ENCODE data around the gene MAVS. TPM values are rescaled to one million over a fixed set of nuclear protein-coding genes. Genes with fewer than 3 reads are reported as not detected.

Gene MAVS
- total and polyA plus RNA-seq, 7 donors, result 14.0 to 61.3 (median 49.7) TPM

DNA sequence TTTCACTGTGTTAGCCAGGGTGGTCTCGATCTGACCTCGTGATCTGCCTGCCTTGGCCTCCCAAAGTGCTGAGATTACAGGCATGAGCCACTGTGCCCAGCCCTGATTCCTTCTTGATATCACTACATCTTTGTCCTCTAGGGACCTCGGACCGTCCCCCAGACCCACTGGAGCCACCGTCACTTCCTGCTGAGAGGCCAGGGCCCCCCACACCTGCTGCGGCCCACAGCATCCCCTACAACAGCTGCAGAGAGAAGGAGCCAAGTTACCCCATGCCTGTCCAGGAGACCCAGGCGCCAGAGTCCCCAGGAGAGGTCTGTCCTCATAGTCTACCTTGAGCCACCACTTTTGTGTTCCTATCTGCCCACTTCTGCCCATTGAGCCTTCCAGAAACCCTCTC is 14.6 kb downstream of the MAVS start:
- intact Hi-C loops (cut with DNase I), result no loop called here
- Histone ChIP-seq H3K36me3 (ENCODE audit: insufficient read depth in 1 of 2, low read depth in 1 of 2) (peaks cover 3 to 95% of the 10 kb centered on the region in 2 donors), H3K27me3 (ENCODE audit: insufficient read depth in 3 of 3, low read length in 2 of 3) (no peaks in the 10 kb centered on the region), H3K4me3 (no peak overlapping the region), H3K4me1 (no peaks in the 10 kb centered on the region), H3K9me3 (no peaks in the 10 kb centered on the region), H3K27ac (no peak overlapping the region)
- TF ChIP-seq, protein P1, sequence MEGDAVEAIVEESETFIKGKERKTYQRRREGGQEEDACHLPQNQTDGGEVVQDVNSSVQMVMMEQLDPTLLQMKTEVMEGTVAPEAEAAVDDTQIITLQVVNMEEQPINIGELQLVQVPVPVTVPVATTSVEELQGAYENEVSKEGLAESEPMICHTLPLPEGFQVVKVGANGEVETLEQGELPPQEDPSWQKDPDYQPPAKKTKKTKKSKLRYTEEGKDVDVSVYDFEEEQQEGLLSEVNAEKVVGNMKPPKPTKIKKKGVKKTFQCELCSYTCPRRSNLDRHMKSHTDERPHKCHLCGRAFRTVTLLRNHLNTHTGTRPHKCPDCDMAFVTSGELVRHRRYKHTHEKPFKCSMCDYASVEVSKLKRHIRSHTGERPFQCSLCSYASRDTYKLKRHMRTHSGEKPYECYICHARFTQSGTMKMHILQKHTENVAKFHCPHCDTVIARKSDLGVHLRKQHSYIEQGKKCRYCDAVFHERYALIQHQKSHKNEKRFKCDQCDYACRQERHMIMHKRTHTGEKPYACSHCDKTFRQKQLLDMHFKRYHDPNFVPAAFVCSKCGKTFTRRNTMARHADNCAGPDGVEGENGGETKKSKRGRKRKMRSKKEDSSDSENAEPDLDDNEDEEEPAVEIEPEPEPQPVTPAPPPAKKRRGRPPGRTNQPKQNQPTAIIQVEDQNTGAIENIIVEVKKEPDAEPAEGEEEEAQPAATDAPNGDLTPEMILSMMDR (IDR thresholded peaks at IDR 0.05), result no peak
- WGBS, 3 donors, result 69 to 85% (median 79%) methylated on average over 6 to 7 of the region's 7 CpGs
- ATAC-seq (no peak), DNase-seq (no peak)

DNA sequence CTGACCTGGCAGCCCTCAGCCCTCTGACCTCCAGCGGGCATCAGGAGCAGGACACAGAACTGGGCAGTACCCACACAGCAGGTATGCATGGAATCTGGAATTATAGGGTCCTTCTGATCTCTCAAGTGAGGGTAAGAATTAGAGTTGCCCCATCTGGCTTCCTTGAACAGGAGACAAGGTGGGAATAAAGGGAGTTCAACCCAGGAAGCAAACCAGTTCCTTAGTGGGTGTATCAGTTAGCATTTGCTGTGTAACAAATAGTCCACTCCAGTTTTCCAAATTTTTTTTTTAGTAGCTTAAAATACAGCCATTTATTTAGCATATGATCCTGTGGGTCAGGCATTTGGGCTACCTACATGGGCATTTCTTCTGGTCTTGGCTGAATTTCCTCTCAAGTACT is 15.7 kb downstream of the MAVS start:
- ATAC-seq, result no peak
- intact Hi-C loops (cut with DNase I), result no loop called here
- H3K9me3 ChIP-seq, result no peaks in the 10 kb centered on the region
- no peaks in the 10 kb centered on the region for H3K4me1 ChIP-seq
- 89 to 100% (median 95%) methylated on average over 1 of the region's 1 CpG for WGBS, 3 donors
- H3K27me3 ChIP-seq (ENCODE audit: insufficient read depth in 3 of 3, low read length in 2 of 3), result no peaks in the 10 kb centered on the region
- TF ChIP-seq, protein P1 (IDR thresholded peaks at IDR 0.05), result no peak
- H3K36me3 ChIP-seq (ENCODE audit: insufficient read depth in 1 of 2, low read depth in 1 of 2), result peaks cover 3 to 95% of the 10 kb centered on the region in 2 donors
- H3K27ac ChIP-seq, result no peak overlapping the region
- no peak overlapping the region for H3K4me3 ChIP-seq
- DNase-seq, result no peak

DNA sequence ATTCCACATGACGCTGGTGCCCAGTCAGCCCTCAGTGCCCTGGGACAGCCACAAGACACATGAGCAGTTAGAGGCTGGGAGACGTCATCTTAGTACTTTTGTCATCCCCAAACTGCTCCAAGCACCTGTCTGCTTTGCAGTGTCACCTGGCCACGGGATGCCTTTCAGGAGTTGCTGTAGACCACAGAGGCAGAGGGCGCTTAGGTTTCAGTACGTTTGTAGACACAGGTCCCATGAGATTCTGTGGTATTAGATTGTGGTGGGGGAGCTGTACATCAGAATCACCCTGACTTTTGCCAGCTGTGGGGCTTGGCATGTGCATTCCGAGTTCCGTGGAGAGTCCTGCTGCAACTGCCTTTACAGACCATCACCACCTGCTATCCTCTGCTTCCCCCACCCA is 16.7 kb downstream of the MAVS start:
- intact Hi-C loops (cut with DNase I), result no loop called here
- peaks cover 3 to 95% of the 10 kb centered on the region in 2 donors for H3K36me3 ChIP-seq (ENCODE audit: insufficient read depth in 1 of 2, low read depth in 1 of 2)

DNA sequence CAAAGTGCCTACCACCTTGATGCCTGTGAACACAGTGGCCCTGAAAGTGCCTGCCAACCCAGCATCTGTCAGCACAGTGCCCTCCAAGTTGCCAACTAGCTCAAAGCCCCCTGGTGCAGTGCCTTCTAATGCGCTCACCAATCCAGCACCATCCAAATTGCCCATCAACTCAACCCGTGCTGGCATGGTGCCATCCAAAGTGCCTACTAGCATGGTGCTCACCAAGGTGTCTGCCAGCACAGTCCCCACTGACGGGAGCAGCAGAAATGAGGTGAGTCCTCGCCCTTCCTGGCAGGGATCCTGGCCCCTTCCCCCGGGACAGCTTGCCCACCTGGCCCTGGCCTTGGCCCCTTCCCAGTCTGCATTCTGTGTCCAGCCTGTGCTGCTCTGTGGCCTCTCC is 17.9 kb downstream of the MAVS start:
- Histone ChIP-seq H3K27me3 (ENCODE audit: insufficient read depth in 3 of 3, low read length in 2 of 3) (no peaks in the 10 kb centered on the region), H3K36me3 (ENCODE audit: insufficient read depth in 1 of 2, low read depth in 1 of 2) (peaks cover 3 to 97% of the 10 kb centered on the region in 2 donors), H3K4me3 (no peak overlapping the region), H3K27ac (no peak overlapping the region), H3K9me3 (no peaks in the 10 kb centered on the region), H3K4me1 (no peaks in the 10 kb centered on the region)
- TF ChIP-seq, protein P1 (IDR thresholded peaks at IDR 0.05), result no peak
- intact Hi-C loops (cut with DNase I), result no loop called here
- DNase-seq (no peak), ATAC-seq (peak in 1 of 4 donors; percentile 10)
- WGBS, 3 donors, result 55 to 65% (median 65%) methylated on average over 5 of the region's 5 CpGs

More for the DNA sequence above, 16.7 kb downstream of the MAVS start:
- H3K9me3 ChIP-seq, result no peaks in the 10 kb centered on the region
- WGBS, 3 donors, result 75 to 77% (median 76%) methylated on average over 7 of the region's 7 CpGs
- H3K27me3 ChIP-seq (ENCODE audit: insufficient read depth in 3 of 3, low read length in 2 of 3), result no peaks in the 10 kb centered on the region
- no peak overlapping the region for H3K27ac ChIP-seq
- ATAC-seq, result no peak
- H3K4me3 ChIP-seq, result no peak overlapping the region
- no peak for DNase-seq
- TF ChIP-seq, protein P1 (IDR thresholded peaks at IDR 0.05), result no peak
- no peaks in the 10 kb centered on the region for H3K4me1 ChIP-seq
